GM23248 (cell line): Measurements from ENCODE around the gene GRIK3.

ENCODE experiments used
- EZH2 ChIP-seq: fragments of 200-600 bp; sonication (generic); IDR thresholded peaks from 2 replicates; pipeline ENCODE4 v1.6.1; 2018; ENCODE audit warnings: antibody characterized with exemption, mild to moderate bottlenecking; ENCODE audit not compliant: insufficient read depth, poor library complexity, severe bottlenecking
- EZH2phosphoT487 ChIP-seq: fragments of 200-600 bp; sonication (generic); IDR thresholded peaks from 2 replicates; pipeline ENCODE4 v1.6.1; 2018; ENCODE audit warnings: antibody characterized with exemption, moderate library complexity, mild to moderate bottlenecking, low read depth; ENCODE audit not compliant: insufficient read depth

DNA sequence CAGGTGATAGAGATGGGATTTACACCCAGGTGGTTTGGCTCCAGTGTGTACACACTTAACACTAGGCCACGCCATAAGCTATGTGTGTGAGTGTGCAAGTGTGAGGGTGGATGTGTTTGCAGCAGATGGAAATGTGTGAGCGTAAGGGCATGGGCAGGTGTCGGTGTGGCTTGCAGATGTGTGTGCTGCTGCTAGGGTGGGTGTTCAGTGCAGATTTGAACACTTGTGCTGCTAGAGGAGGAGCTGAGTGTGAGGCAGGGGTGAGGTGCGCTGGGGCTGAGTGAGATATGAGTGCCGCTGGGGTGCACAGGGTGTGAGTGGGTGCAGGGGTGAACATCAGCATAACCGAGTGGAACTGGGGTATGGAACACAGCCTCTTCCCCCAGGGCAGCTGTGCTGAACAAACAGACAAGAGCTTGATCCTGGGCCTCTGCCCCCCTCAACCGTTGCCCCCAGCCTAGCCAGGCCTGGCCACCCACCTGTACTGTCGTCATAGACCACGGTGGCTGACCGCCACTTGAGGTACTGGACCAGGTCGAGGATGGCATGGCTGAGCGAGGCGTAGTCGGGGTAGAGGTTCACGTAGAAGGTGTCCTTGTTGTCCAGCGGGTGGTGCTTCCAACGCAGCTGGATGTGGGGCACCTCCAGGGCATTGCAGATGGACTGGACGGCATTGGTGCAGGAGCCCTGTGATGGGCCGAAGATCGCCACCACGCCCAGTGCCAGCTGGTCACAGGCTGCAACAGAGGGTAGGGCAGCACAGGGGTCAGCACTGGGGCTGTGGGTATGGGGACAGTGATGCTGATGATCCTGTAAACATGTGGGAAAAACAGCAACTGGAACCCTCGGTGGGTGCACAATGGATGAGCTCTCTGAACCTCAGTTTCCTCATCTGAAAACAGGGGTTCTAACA lies 153.9 kb downstream of the GRIK3 start:
- TF ChIP-seq EZH2: no peak
- TF ChIP-seq EZH2phosphoT487: no peak
